HFF-Myc (cell line): ENCODE measurements around the gene MRPL54.

Source experiments
- DNase-seq: peaks from one replicate; pipeline ENCODE4 v3.0.0-alpha.2; 2011; ENCODE audit warnings: low read depth; ENCODE audit errors: extremely low read depth
- H3K4me3 ChIP-seq: replicated peaks from 2 replicates; pipeline ENCODE4 v1.5.1; 2011; ENCODE audit warnings: low read depth, mild to moderate bottlenecking, control low read depth, low read length
- CTCF ChIP-seq: IDR thresholded peaks from 2 replicates; pipeline ENCODE4 v1.5.1; 2012; ENCODE audit warnings: mild to moderate bottlenecking, low read depth, low read length, control low read depth; ENCODE audit errors: missing control alignments

The MRPL54 gene

DNA sequence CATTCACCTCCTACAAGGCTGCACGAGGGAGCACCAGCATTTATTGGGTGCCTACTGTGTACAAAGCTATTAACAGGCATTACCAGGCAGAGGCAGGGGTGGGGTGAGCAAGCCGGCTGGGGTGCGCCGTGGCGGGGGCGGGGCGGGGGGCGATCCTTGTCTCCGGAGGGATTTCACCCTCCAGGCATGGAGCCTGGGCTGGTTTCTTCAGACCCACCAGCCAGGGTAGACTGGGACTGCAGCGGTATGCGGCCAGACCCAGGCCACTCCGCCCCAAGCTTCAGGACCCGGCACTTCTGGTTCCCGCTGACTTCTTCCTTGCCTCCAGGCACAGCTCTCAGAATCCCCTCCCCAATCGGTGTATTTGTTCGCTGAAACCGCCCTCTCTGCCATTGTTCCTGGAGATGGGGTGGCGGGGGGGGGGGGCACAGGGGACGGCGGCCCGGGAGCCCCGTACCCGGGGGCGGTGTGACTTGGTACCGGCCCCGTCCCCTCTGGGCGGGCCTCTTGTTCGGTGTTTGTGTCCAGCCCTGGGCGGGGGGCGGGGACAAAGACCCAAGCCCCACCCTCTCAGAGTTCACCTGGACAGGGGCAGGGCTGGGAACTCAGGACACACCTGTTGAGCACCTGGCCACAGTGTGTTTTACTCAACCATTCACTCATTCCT, 39.9 kb upstream of the MRPL54 start:
- TF ChIP-seq CTCF, result no peak
- no peak overlapping the region for H3K4me3 ChIP-seq
- no peak for DNase-seq

- no peak overlapping the region for H3K4me3 ChIP-seq
- no peak for TF ChIP-seq CTCF
- no peak for DNase-seq
Observed at GRCh38 chr19:3723110-3723488, 39.4 kb upstream of the MRPL54 start.

DNA sequence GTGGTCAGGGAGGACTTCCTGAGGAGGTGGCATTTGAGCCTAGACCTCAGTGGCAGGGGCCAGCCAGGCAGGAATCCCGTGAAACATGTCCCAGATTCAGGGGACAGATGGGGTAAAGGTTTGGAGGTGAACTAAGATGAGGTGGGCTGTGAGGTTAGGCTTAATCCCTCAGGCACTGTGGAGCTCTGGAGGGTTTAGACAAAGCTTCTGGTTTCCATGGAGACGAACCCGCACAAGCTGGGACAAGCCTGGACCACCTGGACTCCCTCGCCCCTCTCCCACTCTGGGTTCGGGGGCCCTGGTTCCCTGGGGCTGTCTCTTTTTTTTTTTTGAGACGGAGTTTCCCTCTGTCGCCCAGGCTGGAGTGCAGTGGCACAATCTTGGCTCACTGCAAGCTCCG, 38.6 kb upstream of the MRPL54 start:
- H3K4me3 ChIP-seq, result no peak overlapping the region
- DNase-seq, result no peak
- TF ChIP-seq CTCF, result no peak

- TF ChIP-seq CTCF, result no peak
- DNase-seq, result no peak
- no peak overlapping the region for H3K4me3 ChIP-seq
Observed at GRCh38 chr19:3725121-3725520, 37.4 kb upstream of the MRPL54 start.

GRCh38 chr19:3725640-3726310, 36.7 kb upstream of the MRPL54 start:
- H3K4me3 ChIP-seq, result no peak overlapping the region
- no peak for DNase-seq
- TF ChIP-seq CTCF, result no peak

DNA sequence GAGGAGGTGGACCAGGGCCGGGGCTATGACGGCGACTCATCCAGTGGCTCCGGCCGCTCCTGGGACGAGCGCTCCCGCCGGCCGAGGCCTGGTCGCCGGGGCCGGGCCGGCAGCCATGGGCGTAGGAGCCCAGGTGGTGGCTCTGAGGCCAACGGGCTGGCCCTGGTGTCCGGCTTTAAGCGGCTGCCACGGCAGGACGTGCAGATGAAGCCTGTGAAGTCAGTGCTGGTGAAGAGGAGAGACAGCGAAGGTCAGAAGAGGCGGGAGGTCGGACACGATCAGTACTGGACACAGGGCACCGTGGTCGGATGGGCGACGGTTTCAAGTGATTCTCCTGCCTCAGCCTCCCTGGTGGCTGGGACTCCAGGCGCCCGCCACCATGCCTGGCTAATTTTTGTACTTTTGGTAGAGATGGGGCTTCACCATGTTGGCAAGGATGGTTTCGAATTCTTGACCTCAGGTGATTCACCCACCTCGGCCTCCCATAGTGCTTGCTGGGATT, 32.0 kb upstream of the MRPL54 start:
- no peak overlapping the region for H3K4me3 ChIP-seq
- no peak for DNase-seq
- no peak for TF ChIP-seq CTCF

DNA sequence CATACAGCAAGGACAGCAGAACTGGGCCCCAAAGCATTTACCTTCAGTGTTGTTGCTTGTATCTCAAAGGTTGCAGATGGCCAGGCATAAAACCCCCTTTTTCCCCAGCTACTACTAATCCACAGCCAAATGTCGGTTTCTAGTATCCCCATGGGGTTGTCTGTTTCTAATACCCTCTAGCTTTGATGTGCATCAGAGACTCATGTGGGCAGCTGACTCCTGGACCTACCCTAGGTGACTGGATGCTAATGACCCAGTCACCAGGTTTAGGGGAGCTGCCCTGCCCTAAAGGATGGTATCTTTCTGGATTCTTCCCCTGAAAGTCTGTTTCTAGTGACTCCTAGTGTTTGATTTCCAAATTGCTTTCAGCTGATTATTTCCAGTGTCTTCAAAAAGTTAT, 30.4 kb upstream of the MRPL54 start:
- TF ChIP-seq CTCF, result no peak
- no peak for DNase-seq
- H3K4me3 ChIP-seq, result no peak overlapping the region
